ENCODE measurements around the gene HMBS.
"Not testable (repeated sequence)": the region's sequence is repeated elsewhere in the genome, so short reads cannot be mapped to it uniquely, and the experiment has no call there.

The HMBS gene

GRCh38 chr11:119084663-119085436 lies at the start of gene HMBS:
Gene HMBS, plus strand, starts transcription at chr11:119084881. Its CDS starts 153 bp downstream, at chr11:119085034.
- DNase-seq: peak; percentile 64

DNA sequence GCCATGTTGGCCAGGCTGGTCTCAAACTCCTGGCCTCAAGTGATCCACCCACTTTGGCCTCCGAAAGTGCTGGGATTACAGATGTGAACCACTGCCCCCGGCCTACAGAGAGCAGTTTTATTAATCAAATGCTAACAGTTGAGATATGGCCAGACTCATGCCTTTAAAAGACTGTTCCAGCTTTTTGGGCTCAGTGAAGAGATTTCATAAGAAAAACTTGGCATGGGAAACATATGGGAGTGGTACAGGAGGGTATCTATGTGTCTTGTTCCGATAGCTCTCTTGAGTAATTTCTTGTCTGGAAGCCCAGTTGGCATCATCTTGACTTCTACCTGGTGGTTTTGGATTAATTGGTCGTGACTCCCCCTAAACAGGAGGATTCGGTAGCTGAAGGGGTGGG lies 45.8 kb upstream of the HMBS start:
- no peak for DNase-seq

GRCh38 chr11:119039471-119039870 lies 45.2 kb upstream of the HMBS start:
- not testable (repeated sequence) for DNase-seq

DNA sequence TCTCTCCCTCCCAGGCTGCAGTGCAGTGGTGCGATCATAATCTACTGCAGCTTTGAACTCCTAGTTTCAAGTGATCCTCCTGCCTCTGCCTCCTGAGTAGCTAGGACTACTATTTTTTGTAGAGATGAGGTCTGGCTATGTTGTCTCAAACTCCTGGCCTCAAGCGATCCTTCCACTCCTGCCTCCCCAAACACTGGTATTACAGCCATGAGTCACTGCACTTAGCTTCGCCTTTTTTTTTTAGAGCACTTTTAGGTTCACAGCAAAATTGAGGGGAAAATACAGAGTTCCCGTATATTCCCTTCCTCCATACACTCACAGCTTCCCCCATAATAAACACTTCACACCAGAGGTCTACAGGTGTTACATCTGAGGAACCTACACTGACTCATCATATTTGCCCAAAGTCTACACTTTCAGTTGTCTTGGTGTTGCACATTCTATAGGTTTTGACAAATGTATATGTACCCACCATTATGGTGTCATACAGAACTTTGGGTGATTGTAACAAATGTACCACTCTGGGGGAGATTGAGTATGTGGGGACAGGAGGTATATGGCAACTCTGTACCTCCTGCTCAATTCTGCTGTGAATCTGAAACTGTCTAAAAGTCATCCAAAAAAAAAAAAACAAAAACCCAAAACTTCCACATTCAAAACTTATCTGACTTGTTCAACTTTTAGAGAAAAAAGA lies 42.7 kb upstream of the HMBS start:
- DNase-seq: no peak

- no peak for DNase-seq
Observed at GRCh38 chr11:119042927-119043326, 41.8 kb upstream of the HMBS start.

GRCh38 chr11:119044708-119045107 lies 40.0 kb upstream of the HMBS start:
- no peak for DNase-seq

- DNase-seq: no peak
Observed at GRCh38 chr11:119046489-119046888, 38.2 kb upstream of the HMBS start.

- DNase-seq: no peak
Observed at GRCh38 chr11:119047205-119047604, 37.5 kb upstream of the HMBS start.

GRCh38 chr11:119048644-119049043 lies 36.0 kb upstream of the HMBS start:
- no peak for DNase-seq

DNA sequence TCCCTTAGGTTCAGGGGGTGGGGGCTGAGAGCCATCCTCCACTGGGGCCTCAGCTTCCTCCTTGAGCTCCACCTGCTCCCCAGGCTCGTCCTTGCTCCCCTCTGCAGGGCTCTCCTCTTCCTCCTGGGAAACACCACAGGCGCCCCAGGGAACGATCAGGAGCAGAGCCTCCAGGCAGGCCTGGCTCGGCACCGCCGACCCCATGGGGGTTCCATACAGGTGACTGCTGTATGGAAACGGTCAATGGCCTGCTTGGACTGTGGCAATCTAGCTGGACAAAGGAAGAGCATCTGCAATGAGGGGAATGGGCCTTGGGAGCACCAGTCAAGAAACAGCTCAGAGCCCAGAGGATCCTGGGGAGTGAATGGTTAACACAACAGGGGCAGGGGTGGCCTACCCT lies 35.6 kb upstream of the HMBS start:
- no peak for DNase-seq

GRCh38 chr11:119051440-119052162 lies 33.1 kb upstream of the HMBS start:
- DNase-seq: no peak

GRCh38 chr11:119052163-119052814 lies 32.4 kb upstream of the HMBS start:
- no peak for DNase-seq

GRCh38 chr11:119054418-119054817 lies 30.3 kb upstream of the HMBS start:
- no peak for DNase-seq

DNA sequence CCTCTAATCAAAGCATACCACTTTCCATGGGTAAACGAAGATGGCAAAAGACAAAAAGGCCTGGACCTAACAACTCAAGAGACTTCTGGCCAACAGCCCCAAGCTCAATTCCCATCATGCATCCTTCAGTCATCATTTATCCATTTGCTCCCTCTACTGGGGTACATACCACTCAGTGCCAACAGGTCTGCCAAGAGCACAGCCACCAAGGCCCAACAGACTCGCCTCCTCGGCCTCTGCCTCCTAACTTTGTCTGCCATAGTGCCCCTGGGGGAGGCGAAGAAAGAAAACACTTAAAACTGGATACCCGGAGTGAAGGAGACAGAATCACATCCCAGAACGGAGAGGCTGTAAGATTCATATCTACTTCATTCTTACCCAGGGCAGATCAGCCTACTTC lies 28.8 kb upstream of the HMBS start:
- no peak for DNase-seq

- no peak for DNase-seq
Observed at GRCh38 chr11:119056421-119056999, 28.2 kb upstream of the HMBS start.

GRCh38 chr11:119057000-119057769 lies 27.5 kb upstream of the HMBS start, which contains the start of gene HYOU1:
Gene HYOU1, minus strand, starts transcription at chr11:119057205. Its CDS starts 1,045 bp downstream, at chr11:119056160.
- DNase-seq: peak; percentile 32

GRCh38 chr11:119059128-119059527 lies 25.6 kb upstream of the HMBS start:
- not testable (repeated sequence) for DNase-seq

DNA sequence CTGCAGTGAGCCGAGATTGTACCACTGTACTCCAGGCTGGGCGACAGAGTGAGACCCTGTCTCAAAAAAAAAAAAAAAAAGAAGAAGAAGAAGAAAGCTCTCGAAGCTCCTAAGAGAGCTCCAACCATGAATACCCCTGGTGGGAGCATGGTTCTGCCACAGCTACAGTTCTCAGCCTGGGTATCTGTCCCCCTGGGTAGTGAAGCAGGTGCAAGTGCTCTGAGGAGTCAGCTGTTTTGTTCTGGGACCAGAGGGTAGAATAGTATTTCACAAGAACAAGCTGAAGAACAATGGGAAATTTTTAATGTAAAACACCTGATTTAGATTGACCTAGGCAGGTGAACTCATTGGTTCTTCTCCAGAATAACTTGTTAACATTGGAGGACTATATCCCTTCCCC lies 23.4 kb upstream of the HMBS start:
- no peak for DNase-seq

GRCh38 chr11:119062779-119063178 lies 21.9 kb upstream of the HMBS start:
- no peak for DNase-seq

DNA sequence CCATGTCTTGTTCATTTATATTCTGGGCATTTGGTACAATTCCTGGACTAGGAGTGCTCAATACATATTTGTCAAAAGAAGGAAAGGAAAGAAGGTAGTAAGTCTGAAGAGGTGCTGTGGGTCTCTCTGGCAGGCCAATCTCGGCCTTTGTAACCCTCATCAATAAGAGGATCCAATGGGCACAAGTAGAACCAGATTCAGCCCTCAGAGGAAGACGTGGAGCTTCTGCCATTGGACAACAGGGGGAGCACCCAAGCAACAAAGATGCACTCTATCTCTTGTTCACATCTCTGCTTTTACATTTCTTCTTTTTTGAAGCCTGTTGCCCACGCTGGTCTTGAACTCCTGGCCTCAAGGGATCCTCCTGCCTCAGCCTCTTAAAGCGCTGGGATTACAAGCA lies 19.3 kb upstream of the HMBS start:
- no peak for DNase-seq

DNA sequence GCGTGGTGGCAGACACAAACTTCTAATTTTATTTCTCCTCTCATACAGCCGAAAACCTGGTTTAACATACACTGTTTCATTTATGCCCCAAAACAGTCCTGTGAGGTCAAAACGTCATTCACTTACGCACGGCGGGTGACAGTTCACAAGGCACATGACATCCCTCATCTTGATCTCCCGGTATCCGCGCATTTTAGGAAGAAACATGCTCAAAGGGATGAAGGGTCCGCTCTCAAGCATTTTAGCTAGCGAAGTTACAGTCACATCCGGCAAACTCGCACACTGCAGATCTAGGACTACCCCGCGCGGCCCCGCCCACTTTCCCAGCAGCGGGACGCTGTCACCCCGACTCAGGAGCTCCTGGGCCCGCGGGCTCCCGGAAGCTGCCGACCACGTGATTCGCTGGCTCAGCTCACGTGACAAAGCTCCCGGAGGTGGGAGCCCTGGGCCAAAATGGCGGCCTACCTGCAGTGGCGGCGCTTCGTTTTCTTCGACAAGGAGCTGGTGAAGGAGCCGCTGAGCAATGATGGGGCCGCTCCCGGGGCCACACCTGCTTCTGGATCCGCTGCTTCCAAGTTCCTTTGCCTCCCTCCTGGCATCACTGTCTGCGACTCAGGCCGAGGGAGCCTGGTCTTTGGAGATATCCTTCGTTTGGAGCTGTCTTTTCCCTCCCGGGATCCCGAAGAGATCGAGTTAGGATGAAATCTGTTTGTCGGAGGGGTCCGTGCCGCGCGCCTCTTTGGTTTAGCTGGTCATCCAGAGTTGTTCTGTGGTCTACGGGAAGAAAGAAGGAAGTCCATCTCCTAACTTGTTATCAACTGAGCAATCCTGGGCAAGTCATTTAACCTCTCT lies 17.1 kb upstream of the HMBS start, which contains the start of gene VPS11:
Gene VPS11 (plus strand): TSS at position 448 of the 852 bp plus-strand sequence. CDS start 6 bp downstream, at position 454.
- peak; percentile 89 for DNase-seq

Data from NCI-H524 treated with DMSO at 0.1 percent for 48 hours (cell line).